Esophagus squamous epithelium (tissue), 5 donors: ENCODE measurements around the gene TAP2. TPM values are rescaled to one million over a fixed set of nuclear protein-coding genes. Genes with fewer than 3 reads are reported as not detected.

Experiments used
- DNase-seq: peaks from one replicate; lab custom pipeline; 2025; lab: John Stamatoyannopoulos, UW
- H3K27ac ChIP-seq, 4 donors: fragments of 200-600 bp; sonication (generic); one replicate each; pipeline ENCODE4 v1.5.1; 2016 to 2019; ENCODE audit warnings: mild to moderate bottlenecking in 1 of 4
- H3K27me3 ChIP-seq, 4 donors: fragments of 200-600 bp; sonication (generic); 1 replicate in 3 of 4; 2 replicates in 1 of 4; pipeline versions ENCODE4 v1.5.1 to v1.6.0; 2017 to 2021; ENCODE audit warnings: antibody characterized with exemption in 1 of 4
- H3K36me3 ChIP-seq, 3 donors: fragments of 200-600 bp; sonication (generic); one replicate each; pipeline ENCODE4 v1.5.1; 2016 to 2019
- H3K4me1 ChIP-seq, 3 donors: fragments of 200-600 bp; sonication (generic); one replicate each; pipeline ENCODE4 v1.5.1; 2017 to 2019
- H3K4me3 ChIP-seq, 4 donors: fragments of 200-600 bp; sonication (generic); 1 replicate in 3 of 4; 2 replicates in 1 of 4; pipeline ENCODE4 v1.5.1; 2016 to 2019; ENCODE audit warnings: mild to moderate bottlenecking in 2 of 4, moderate library complexity in 1 of 4
- H3K9me3 ChIP-seq, 3 donors: fragments of 200-600 bp; sonication (generic); one replicate each; pipeline ENCODE4 v1.5.1; 2016 to 2019
- CTCF ChIP-seq, 6 experiments: fragments of 450-650 bp in 4 of 6; fragments of 200-600 bp in 2 of 6; sonication (generic) in 2 of 6; IDR thresholded peaks; one replicate each; pipeline ENCODE4 v1.5.1; 2016 to 2019; ENCODE audit warnings: antibody characterized with exemption in 6 of 6, mild to moderate bottlenecking in 4 of 6, moderate library complexity in 4 of 6
- POLR2A ChIP-seq, 4 donors: fragments of 450-650 bp; IDR thresholded peaks; one replicate each; pipeline ENCODE4 v1.6.1; 2017; ENCODE audit warnings: antibody characterized with exemption in 4 of 4, mild to moderate bottlenecking in 4 of 4, moderate library complexity in 3 of 4
- WGBS, 2 donors: methylation state at CpG; one replicate each; pipeline ENCODE4 v1.1.5; 2018; 5-methylcytosine and 5-hydroxymethylcytosine counted together
- intact Hi-C: fragments of 100-400 bp; cut with DNase I; formaldehyde crosslinking; loops from one replicate; pipeline ENCODE4 v1.15.0; 2022
- total RNA-seq, 4 donors: library from RNA; depleted of rRNA; stranded (reverse); fragments of >200 nt; gene quantifications; one replicate each; pipeline ENCODE4 v1.1.0, GENCODE V29; 2016
- donor health status: DM: yes; HTN: yes; CAD: no.

The TAP2 gene
- total RNA-seq, 4 donors from 2014 or later, result 25.4 to 28.3 (median 26.7) TPM

- Histone ChIP-seq H3K27ac (no peak overlapping the region), H3K9me3 (no peaks in the 10 kb centered on the region), H3K36me3 (peaks cover 6 to 28% (median 6%) of the 10 kb centered on the region in 3 donors), H3K4me1 (peaks cover 0 to 8% (median 2%) of the 10 kb centered on the region in 3 donors), H3K27me3 (no peaks in the 10 kb centered on the region), H3K4me3 (no peak overlapping the region)
- TF ChIP-seq CTCF (IDR thresholded peaks at IDR 0.05) (no peak), POLR2A (IDR thresholded peaks at IDR 0.05) (no peak)
- WGBS, 2 donors, result 76 to 83% methylated on average over 3 of the region's 3 CpGs
- intact Hi-C loops, result no loop called here
- no peak for DNase-seq
Observed at GRCh38 chr6:32862725-32863124, 24.2 kb upstream of the TAP2 start.

- H3K4me1 ChIP-seq, result peaks cover 0 to 13% (median 7%) of the 10 kb centered on the region in 3 donors
- H3K36me3 ChIP-seq, result peaks cover 6 to 34% (median 9%) of the 10 kb centered on the region in 3 donors
- H3K9me3 ChIP-seq, result no peaks in the 10 kb centered on the region
- DNase-seq, result no peak
- H3K4me3 ChIP-seq, result no peak overlapping the region
- no peak for TF ChIP-seq POLR2A (IDR thresholded peaks at IDR 0.05)
- TF ChIP-seq CTCF (IDR thresholded peaks at IDR 0.05), result no peak
- H3K27me3 ChIP-seq, result no peaks in the 10 kb centered on the region
- H3K27ac ChIP-seq, result peak overlapping the region in 1 of 4 donors; percentile 11
- intact Hi-C loops, result no loop called here
- WGBS, 2 donors, result 57 to 67% methylated on average over 1 of the region's 1 CpG
Observed at GRCh38 chr6:32860674-32861073, 22.1 kb upstream of the TAP2 start.

GRCh38 chr6:32858194-32858593 is 19.7 kb upstream of the TAP2 start:
- Histone ChIP-seq H3K27me3 (no peaks in the 10 kb centered on the region), H3K27ac (no peak overlapping the region), H3K4me3 (no peak overlapping the region), H3K4me1 (peaks cover 0 to 30% (median 15%) of the 10 kb centered on the region in 3 donors), H3K36me3 (peaks cover 6 to 34% (median 9%) of the 10 kb centered on the region in 3 donors), H3K9me3 (no peaks in the 10 kb centered on the region)
- no peak for DNase-seq
- whole genome bisulfite sequencing, 2 donors, result 64% methylated on average over 5 of the region's 5 CpGs; no CpG with 5 or more reads in 1 of the 2 donors
- TF ChIP-seq POLR2A (IDR thresholded peaks at IDR 0.05) (no peak), CTCF (IDR thresholded peaks at IDR 0.05) (no peak)
- intact Hi-C loops, result no loop called here

GRCh38 chr6:32857156-32857891 is 18.8 kb upstream of the TAP2 start:
- Histone ChIP-seq H3K36me3 (peaks cover 6 to 34% (median 9%) of the 10 kb centered on the region in 3 donors), H3K27me3 (no peaks in the 10 kb centered on the region), H3K4me3 (no peak overlapping the region), H3K27ac (no peak overlapping the region), H3K4me1 (peaks cover 1 to 36% (median 16%) of the 10 kb centered on the region in 3 donors), H3K9me3 (no peaks in the 10 kb centered on the region)
- TF ChIP-seq CTCF (IDR thresholded peaks at IDR 0.05), result no peak
- no peak for TF ChIP-seq POLR2A (IDR thresholded peaks at IDR 0.05)
- DNase-seq, result no peak
- intact Hi-C loops, result no loop called here
- 82 to 87% methylated on average over 14 of the region's 14 CpGs for WGBS, 2 donors

- Histone ChIP-seq H3K27me3 (no peaks in the 10 kb centered on the region), H3K4me3 (peak overlapping the region in 1 of 4 donors; percentile 77), H3K9me3 (no peaks in the 10 kb centered on the region), H3K36me3 (peaks cover 11 to 45% (median 13%) of the 10 kb centered on the region in 3 donors), H3K27ac (peak overlapping the region in 3 of 4 donors; percentile 4 to 98 (median 98)), H3K4me1 (peaks cover 6 to 45% (median 29%) of the 10 kb centered on the region in 3 donors)
- no peak for TF ChIP-seq CTCF (IDR thresholded peaks at IDR 0.05)
- TF ChIP-seq POLR2A (IDR thresholded peaks at IDR 0.05), result no peak
- DNase-seq, result no peak
- 57 to 69% methylated on average over 7 to 8 of the region's 8 CpGs for whole genome bisulfite sequencing, 2 donors
- intact Hi-C loops, result no loop called here
Observed at GRCh38 chr6:32855467-32856174, 17.1 kb upstream of the TAP2 start.
